ENCODE measurements around the gene FXYD7. TPM values are rescaled to one million over a fixed set of nuclear protein-coding genes. Genes with fewer than 3 reads are reported as not detected.

FXYD7 gene
- polyA plus RNA-seq, 3 donors, result 0.16 TPM; not detected in 2

- no peaks in the 10 kb centered on the region for H3K36me3 ChIP-seq (replicated peaks in 1 of 2; ENCODE audit: control insufficient read depth in 1 of 2, insufficient read depth in 2 of 2, low read length in 2 of 2)
Measured at GRCh38 chr19:35104361-35104760, 38.7 kb upstream of the FXYD7 start.

GRCh38 chr19:35105047-35105410, 38.0 kb upstream of the FXYD7 start:
- H3K9ac ChIP-seq (ENCODE audit: insufficient read depth, low read length, poor library complexity, severe bottlenecking), result no peak overlapping the region
- no peaks in the 10 kb centered on the region for H3K79me2 ChIP-seq (ENCODE audit: insufficient read depth, low read length)
- H3K27ac ChIP-seq (ENCODE audit: low read depth in 1 of 2, low read length in 2 of 2), result no peak overlapping the region
- Mint-ChIP-seq H3K4me3 (no peak overlapping the region), H3K9me3 (peaks cover 0 to 9% (median 2%) of the 10 kb centered on the region in 7 donors), H3K27ac (no peak overlapping the region), H3K27me3 (ENCODE audit: low read depth in 3 of 3) (peaks cover 4 to 11% (median 5%) of the 10 kb centered on the region in 3 donors), H3K36me3 (no peaks in the 10 kb centered on the region), H3K4me1 (no peaks in the 10 kb centered on the region)
- peaks cover 12 to 17% of the 10 kb centered on the region in 2 donors for H3K9me3 ChIP-seq (replicated peaks in 1 of 2; ENCODE audit: control insufficient read depth in 1 of 2, insufficient read depth in 1 of 2, low read length in 2 of 2)
- no peak overlapping the region for H3K4me3 ChIP-seq (replicated peaks in 1 of 3; ENCODE audit: low read depth in 2 of 3, low read length in 3 of 3)
- no peak overlapping the region for H2AFZ ChIP-seq (ENCODE audit: insufficient read depth, low read depth, low read length, poor library complexity, severe bottlenecking)
- no peaks in the 10 kb centered on the region for H4K20me1 ChIP-seq (ENCODE audit: insufficient read depth, low read length)
- WGBS (ENCODE audit: insufficient coverage), result 88% methylated on average over 4 of the region's 6 CpGs
- no peak overlapping the region for H3K4me2 ChIP-seq (replicated peaks; ENCODE audit: extremely low read depth, low read length, poor library complexity, severe bottlenecking)
- no peak for TF ChIP-seq CTCF (IDR thresholded peaks at IDR 0.05)
- no peaks in the 10 kb centered on the region for H3K36me3 ChIP-seq (replicated peaks in 1 of 2; ENCODE audit: control insufficient read depth in 1 of 2, insufficient read depth in 2 of 2, low read length in 2 of 2)
- H3K27me3 ChIP-seq (ENCODE audit: control insufficient read depth in 2 of 2, insufficient read depth in 2 of 2, low read length in 2 of 2), result no peaks in the 10 kb centered on the region
- H3K4me1 ChIP-seq (ENCODE audit: control insufficient read depth in 1 of 2, insufficient read depth in 2 of 2, low read length in 2 of 2), result no peaks in the 10 kb centered on the region
- no peak for DNase-seq
- intact Hi-C loops (cut with micrococcal nuclease), result no loop called here

More at GRCh38 chr19:35104361-35104760, 38.7 kb upstream of the FXYD7 start:
- no peaks in the 10 kb centered on the region for H3K79me2 ChIP-seq (ENCODE audit: insufficient read depth, low read length)
- Mint-ChIP-seq H3K27ac (no peak overlapping the region), H3K27me3 (ENCODE audit: low read depth in 3 of 3) (peaks cover 0 to 7% (median 0%) of the 10 kb centered on the region in 3 donors), H3K9me3 (peaks cover 0 to 9% (median 2%) of the 10 kb centered on the region in 7 donors), H3K4me3 (no peak overlapping the region), H3K4me1 (no peaks in the 10 kb centered on the region), H3K36me3 (no peaks in the 10 kb centered on the region)
- H3K4me3 ChIP-seq (replicated peaks in 1 of 3; ENCODE audit: low read depth in 2 of 3, low read length in 3 of 3), result no peak overlapping the region
- H3K27ac ChIP-seq (ENCODE audit: low read depth in 1 of 2, low read length in 2 of 2), result no peak overlapping the region
- TF ChIP-seq CTCF (IDR thresholded peaks at IDR 0.05), result no peak
- no peak for DNase-seq
- H3K9me3 ChIP-seq (replicated peaks in 1 of 2; ENCODE audit: control insufficient read depth in 1 of 2, insufficient read depth in 1 of 2, low read length in 2 of 2), result peaks cover 12 to 17% of the 10 kb centered on the region in 2 donors
- no peak overlapping the region for H3K4me2 ChIP-seq (replicated peaks; ENCODE audit: extremely low read depth, low read length, poor library complexity, severe bottlenecking)
- H3K27me3 ChIP-seq (ENCODE audit: control insufficient read depth in 2 of 2, insufficient read depth in 2 of 2, low read length in 2 of 2), result no peaks in the 10 kb centered on the region
- 99% methylated on average over 11 of the region's 11 CpGs for WGBS (ENCODE audit: insufficient coverage)
- H3K4me1 ChIP-seq (ENCODE audit: control insufficient read depth in 1 of 2, insufficient read depth in 2 of 2, low read length in 2 of 2), result no peaks in the 10 kb centered on the region
- no peak overlapping the region for H3K9ac ChIP-seq (ENCODE audit: insufficient read depth, low read length, poor library complexity, severe bottlenecking)
- no peaks in the 10 kb centered on the region for H4K20me1 ChIP-seq (ENCODE audit: insufficient read depth, low read length)
- intact Hi-C loops (cut with micrococcal nuclease), result no loop called here
- no peak overlapping the region for H2AFZ ChIP-seq (ENCODE audit: insufficient read depth, low read depth, low read length, poor library complexity, severe bottlenecking)

All from CD14-positive monocyte (primary cell).